Body of pancreas (tissue), 4 donors: ENCODE results near the gene NBEA.

Experiments
- POLR2A ChIP-seq, 3 donors: fragments of 450-650 bp; IDR thresholded peaks; one replicate each; pipeline ENCODE4 v1.6.1; 2016; ENCODE audit warnings: antibody characterized with exemption in 3 of 3, mild to moderate bottlenecking in 2 of 3
- TF ChIP-seq, protein P1 (sequence below), 7 experiments: fragments of 450-650 bp in 4 of 7; fragments of 200-600 bp in 3 of 7; sonication (generic) in 3 of 7; IDR thresholded peaks; one replicate each; pipeline ENCODE4 v1.5.1; 2016 to 2019; ENCODE audit warnings: antibody characterized with exemption in 7 of 7

DNA sequence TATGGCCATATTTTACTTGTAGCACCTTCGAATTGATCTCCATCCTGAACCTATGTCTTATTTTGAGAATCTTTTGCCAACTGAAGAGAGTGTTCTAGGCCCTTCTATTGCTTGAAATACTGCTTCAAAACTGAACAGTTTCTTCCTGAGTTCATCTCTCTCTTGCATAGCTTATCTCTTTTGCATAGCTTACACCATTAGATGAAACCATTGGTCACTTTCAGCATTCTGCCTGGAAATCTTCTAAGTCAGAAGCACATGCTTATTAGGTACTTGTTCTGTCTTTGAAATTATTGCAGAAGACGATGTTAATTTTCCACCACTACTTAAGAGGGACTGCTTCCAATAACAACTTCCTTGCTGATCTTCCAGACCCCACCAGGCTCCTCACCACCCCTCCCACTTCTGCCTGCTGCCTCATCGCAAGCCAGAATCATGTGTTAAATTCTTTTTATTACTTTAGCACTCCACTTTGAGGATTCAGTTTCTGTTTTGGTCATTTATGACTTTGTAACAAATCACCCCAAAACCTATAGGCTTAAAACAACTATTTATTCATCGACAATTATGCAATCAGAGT lies 656.8 kb downstream of the NBEA start:
- TF ChIP-seq, protein P1, sequence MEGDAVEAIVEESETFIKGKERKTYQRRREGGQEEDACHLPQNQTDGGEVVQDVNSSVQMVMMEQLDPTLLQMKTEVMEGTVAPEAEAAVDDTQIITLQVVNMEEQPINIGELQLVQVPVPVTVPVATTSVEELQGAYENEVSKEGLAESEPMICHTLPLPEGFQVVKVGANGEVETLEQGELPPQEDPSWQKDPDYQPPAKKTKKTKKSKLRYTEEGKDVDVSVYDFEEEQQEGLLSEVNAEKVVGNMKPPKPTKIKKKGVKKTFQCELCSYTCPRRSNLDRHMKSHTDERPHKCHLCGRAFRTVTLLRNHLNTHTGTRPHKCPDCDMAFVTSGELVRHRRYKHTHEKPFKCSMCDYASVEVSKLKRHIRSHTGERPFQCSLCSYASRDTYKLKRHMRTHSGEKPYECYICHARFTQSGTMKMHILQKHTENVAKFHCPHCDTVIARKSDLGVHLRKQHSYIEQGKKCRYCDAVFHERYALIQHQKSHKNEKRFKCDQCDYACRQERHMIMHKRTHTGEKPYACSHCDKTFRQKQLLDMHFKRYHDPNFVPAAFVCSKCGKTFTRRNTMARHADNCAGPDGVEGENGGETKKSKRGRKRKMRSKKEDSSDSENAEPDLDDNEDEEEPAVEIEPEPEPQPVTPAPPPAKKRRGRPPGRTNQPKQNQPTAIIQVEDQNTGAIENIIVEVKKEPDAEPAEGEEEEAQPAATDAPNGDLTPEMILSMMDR (IDR thresholded peaks at IDR 0.05), result no peak
- no peak for TF ChIP-seq POLR2A (IDR thresholded peaks at IDR 0.05)
